Measurements from ENCODE around the gene INAFM2.

- TF ChIP-seq EP300 (IDR thresholded peaks at IDR 0.05) (no peak), POLR2A (IDR thresholded peaks at IDR 0.05; ENCODE audit: low read depth) (no peak), CTCF (IDR thresholded peaks at IDR 0.05) (no peak), POLR2AphosphoS5 (IDR thresholded peaks at IDR 0.05) (no peak)
Measured at GRCh38 chr15:40349163-40349562, 25.7 kb downstream of the INAFM2 start.

Data from esophagus muscularis mucosa (tissue), 4 donors.